ENCODE results near the gene P2RX4. TPM values are rescaled to one million over a fixed set of nuclear protein-coding genes. Genes with fewer than 3 reads are reported as not detected.
"Not testable (repeated sequence)": the region's sequence is repeated elsewhere in the genome, so short reads cannot be mapped to it uniquely, and the experiment has no call there.

Gene P2RX4
- polyA plus RNA-seq, 4 donors, result 23.9 to 39.9 (median 30.6) TPM

- no peak for DNase-seq (ENCODE audit: low read depth in 4 of 4, low spot score in 3 of 4)
Measured at GRCh38 chr12:121219353-121219986, 9.5 kb downstream of the P2RX4 start.

- no peak for DNase-seq (ENCODE audit: low read depth in 4 of 4, low spot score in 3 of 4)
Measured at GRCh38 chr12:121222847-121223246, 12.9 kb downstream of the P2RX4 start.

- no peak for DNase-seq (ENCODE audit: low read depth in 4 of 4, low spot score in 3 of 4)
Measured at GRCh38 chr12:121223292-121224285, 13.7 kb downstream of the P2RX4 start.

GRCh38 chr12:121224591-121224990, 14.7 kb downstream of the P2RX4 start:
- no peak for DNase-seq (ENCODE audit: low read depth in 4 of 4, low spot score in 3 of 4)

GRCh38 chr12:121226399-121226798, 16.5 kb downstream of the P2RX4 start:
- no peak for DNase-seq (ENCODE audit: low read depth in 4 of 4, low spot score in 3 of 4)

- DNase-seq (ENCODE audit: low read depth in 4 of 4, low spot score in 3 of 4), result not testable (repeated sequence)
Measured at GRCh38 chr12:121226871-121227270, 16.9 kb downstream of the P2RX4 start.

- DNase-seq (ENCODE audit: low read depth in 4 of 4, low spot score in 3 of 4), result no peak
Measured at GRCh38 chr12:121227294-121227693, 17.4 kb downstream of the P2RX4 start.

- no peak for DNase-seq (ENCODE audit: low read depth in 4 of 4, low spot score in 3 of 4)
Measured at GRCh38 chr12:121228919-121229665, 19.2 kb downstream of the P2RX4 start.

- not testable (repeated sequence) for DNase-seq (ENCODE audit: low read depth in 4 of 4, low spot score in 3 of 4)
Measured at GRCh38 chr12:121229826-121230537, 20.1 kb downstream of the P2RX4 start.

GRCh38 chr12:121230538-121230907, 20.6 kb downstream of the P2RX4 start:
- no peak for DNase-seq (ENCODE audit: low read depth in 4 of 4, low spot score in 3 of 4)

GRCh38 chr12:121232163-121232562, 22.2 kb downstream of the P2RX4 start:
- DNase-seq (ENCODE audit: low read depth in 4 of 4, low spot score in 3 of 4), result no peak

GRCh38 chr12:121232977-121233627, 23.2 kb downstream of the P2RX4 start:
- DNase-seq (ENCODE audit: low read depth in 4 of 4, low spot score in 3 of 4), result no peak

GRCh38 chr12:121233628-121234020, 23.7 kb downstream of the P2RX4 start:
- no peak for DNase-seq (ENCODE audit: low read depth in 4 of 4, low spot score in 3 of 4)

GRCh38 chr12:121236776-121237175, 26.8 kb downstream of the P2RX4 start:
- no peak for DNase-seq (ENCODE audit: low read depth in 4 of 4, low spot score in 3 of 4)

- no peak for DNase-seq (ENCODE audit: low read depth in 4 of 4, low spot score in 3 of 4)
Measured at GRCh38 chr12:121237415-121237814, 27.5 kb downstream of the P2RX4 start.

GRCh38 chr12:121238086-121238485, 28.2 kb downstream of the P2RX4 start:
- no peak for DNase-seq (ENCODE audit: low read depth in 4 of 4, low spot score in 3 of 4)

- DNase-seq (ENCODE audit: low read depth in 4 of 4, low spot score in 3 of 4), result no peak
Measured at GRCh38 chr12:121238604-121239350, 28.8 kb downstream of the P2RX4 start.

- no peak for DNase-seq (ENCODE audit: low read depth in 4 of 4, low spot score in 3 of 4)
Measured at GRCh38 chr12:121239351-121240061, 29.6 kb downstream of the P2RX4 start.

- DNase-seq (ENCODE audit: low read depth in 4 of 4, low spot score in 3 of 4), result no peak
Measured at GRCh38 chr12:121240062-121240420, 30.1 kb downstream of the P2RX4 start.

Data from left renal pelvis (tissue), 4 donors.